ENCODE data around the gene NRSN1.
"Not testable (repeated sequence)": the region's sequence is repeated elsewhere in the genome, so short reads cannot be mapped to it uniquely, and the experiment has no call there.

The NRSN1 gene

DNA sequence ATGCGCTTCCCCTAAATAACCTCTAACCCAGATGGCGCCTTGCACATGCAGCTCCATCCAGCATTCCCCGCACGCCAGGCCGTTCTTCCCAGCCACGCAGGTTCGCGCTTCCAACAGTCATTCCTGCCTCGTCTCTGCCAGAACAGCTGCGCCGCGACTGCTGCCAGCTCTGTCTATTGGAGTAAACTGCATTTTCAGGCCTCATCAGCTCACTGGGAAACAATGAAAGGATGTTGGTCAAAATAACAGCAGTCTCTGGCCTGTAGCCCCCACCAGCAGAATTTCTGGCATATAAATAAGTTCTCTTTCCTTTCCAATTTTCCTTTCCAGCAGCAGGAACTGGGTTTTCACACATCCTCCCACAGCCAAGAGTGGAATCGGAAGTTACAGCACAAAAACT is 14.6 kb downstream of the NRSN1 start:
- in situ Hi-C loops (cut with MboI; ENCODE audit: low sequenced_read_pairs), result no loop called here

DNA sequence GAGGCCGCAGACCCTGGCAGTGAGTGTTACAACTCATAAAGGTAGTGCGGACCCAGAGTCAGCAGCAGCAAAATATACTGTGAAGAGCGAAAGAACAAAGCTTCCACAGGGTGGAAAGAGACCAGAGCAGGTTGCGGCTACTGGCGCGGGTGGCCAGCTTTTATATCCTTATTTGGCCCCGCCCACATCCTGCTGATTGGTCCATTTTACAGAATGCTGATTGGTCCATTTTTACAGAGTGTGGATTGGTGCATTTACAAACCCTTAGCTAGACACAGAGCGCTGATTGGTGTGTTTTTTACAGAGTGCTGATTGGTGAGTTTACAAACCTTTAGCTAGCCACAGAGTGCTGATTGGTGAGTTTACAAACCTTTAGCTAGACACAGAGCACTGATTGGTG is 16.7 kb downstream of the NRSN1 start:
- in situ Hi-C loops (cut with MboI; ENCODE audit: low sequenced_read_pairs), result not testable (repeated sequence)

DNA sequence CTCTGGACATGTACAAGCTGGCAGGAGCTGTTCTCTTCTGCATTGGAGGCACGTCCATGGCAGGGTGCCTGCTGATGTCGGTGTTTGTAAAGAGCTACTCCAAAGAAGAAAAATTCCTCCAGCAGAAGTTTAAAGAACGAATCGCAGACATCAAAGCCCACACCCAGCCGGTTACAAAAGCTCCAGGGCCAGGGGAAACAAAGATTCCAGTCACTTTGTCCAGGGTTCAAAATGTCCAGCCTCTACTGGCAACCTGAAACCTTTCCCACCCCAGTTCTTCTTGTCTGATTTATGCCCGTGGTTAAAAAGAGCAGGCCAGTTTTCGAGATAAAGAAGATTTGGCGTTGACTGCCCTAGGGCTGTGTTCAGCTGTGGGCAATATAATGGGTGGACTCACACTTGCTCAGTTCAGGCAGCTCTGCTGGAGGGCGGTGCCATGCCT is 19.7 kb downstream of the NRSN1 start:
- in situ Hi-C loops (cut with MboI; ENCODE audit: low sequenced_read_pairs), result no loop called here

- in situ Hi-C loops (cut with MboI; ENCODE audit: low sequenced_read_pairs), result no loop called here
Observed at GRCh38 chr6:24146871-24147270, 20.9 kb downstream of the NRSN1 start.

DNA sequence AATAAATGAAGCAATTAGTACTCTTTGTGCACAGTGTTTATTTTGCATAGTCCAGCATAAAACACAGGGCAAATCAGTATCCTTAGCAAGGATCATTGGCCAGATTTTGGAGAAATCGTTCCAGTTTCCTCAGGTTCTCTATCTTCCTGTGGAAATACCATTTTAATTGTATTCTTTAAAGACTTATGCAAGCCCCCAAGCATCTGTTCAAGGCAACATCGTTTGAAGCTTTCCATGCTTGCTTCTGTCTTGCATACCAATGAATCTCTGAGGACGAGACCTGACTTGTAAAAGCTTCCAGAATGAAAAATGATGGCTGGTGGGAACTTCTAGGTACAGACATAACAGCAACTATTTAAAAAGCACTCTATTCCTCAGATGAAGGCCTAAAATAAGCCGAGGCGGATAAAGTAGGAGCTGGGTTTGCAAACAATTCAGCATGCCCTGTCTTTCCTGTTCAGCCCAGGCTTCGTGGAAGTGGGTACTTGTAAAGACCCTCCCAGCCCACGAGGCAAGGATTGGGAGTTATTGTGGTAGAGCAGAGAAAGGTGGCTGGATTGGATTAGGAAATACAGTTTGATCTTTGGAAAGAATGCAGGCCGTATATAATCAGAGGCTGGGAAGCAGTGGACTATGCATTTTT is 21.6 kb downstream of the NRSN1 start:
- in situ Hi-C loops (cut with MboI; ENCODE audit: low sequenced_read_pairs), result no loop called here

DNA sequence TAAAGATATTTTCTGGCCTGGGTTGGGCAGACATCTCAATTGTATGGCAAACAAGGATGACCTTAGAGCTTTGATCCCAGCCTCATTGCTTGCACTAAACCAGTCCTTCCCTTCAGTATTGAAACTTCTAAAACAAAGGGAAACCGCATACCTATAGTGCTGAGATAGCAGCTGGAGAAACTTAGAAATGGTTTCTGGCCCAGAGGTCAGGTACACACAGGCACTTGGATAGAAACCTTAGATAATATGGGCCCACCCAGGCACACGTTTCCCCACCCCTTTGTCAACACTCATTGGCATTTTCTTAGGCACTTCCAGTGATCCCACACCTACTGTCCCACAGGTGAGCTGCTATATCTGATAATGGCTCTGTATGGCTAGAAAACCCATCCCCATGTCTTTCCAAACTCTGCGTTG is 22.1 kb downstream of the NRSN1 start:
- in situ Hi-C loops (cut with MboI; ENCODE audit: low sequenced_read_pairs), result no loop called here

DNA sequence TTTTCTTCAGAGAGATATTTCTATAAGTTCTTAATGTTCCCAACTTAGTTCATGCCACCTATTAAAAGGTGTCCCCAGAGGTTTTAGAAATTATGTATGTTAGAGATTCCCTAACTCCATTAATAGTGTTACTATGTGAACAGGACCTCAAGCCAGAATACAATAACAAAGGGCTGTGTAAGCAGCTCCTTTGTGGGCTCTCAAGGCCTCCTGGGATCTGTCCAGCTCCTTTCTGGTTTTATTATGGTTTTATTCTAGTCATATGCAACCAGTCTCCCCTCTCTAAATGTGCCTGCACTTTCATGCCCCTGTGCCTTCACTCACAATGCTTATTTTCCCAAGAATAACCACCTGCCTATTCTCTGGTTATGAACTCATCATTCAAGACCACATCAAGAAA is 22.7 kb downstream of the NRSN1 start:
- in situ Hi-C loops (cut with MboI; ENCODE audit: low sequenced_read_pairs), result no loop called here

DNA sequence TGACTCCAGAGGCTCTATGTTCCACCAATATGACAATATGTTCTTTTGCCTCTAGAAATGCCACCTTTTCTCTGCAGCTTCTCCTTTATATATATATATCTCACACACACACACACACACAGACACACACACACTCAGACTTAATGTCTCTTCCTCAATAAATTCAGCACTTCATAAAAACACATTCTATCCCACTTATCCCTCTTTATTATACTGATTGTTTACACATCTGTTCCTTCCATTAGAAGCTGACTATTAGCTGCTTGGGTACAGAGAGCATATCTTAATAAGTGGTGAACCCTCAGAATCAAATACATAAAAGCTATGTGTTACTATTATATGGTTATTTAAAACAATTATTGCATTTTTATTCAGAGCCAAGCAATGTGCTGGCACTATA is 23.3 kb downstream of the NRSN1 start:
- in situ Hi-C loops (cut with MboI; ENCODE audit: low sequenced_read_pairs), result no loop called here

DNA sequence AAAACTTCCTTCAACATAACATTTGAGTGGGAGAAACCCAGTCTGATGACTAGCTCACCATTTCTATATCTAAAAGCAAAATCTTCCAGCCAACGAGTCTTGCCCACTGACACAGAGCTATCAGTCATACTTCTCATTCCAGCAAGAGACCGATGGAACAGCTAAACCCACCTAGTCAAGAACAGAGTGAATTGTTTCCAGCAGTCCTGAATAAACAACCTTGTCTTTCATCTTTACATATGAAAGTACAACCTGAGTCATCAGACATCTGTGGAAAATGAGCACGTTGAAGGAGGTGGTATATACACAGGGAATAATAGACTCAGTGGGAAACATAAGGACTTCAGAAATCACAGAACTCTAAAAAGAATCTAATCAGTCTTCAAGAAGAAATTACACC is 23.8 kb downstream of the NRSN1 start:
- in situ Hi-C loops (cut with MboI; ENCODE audit: low sequenced_read_pairs), result no loop called here

DNA sequence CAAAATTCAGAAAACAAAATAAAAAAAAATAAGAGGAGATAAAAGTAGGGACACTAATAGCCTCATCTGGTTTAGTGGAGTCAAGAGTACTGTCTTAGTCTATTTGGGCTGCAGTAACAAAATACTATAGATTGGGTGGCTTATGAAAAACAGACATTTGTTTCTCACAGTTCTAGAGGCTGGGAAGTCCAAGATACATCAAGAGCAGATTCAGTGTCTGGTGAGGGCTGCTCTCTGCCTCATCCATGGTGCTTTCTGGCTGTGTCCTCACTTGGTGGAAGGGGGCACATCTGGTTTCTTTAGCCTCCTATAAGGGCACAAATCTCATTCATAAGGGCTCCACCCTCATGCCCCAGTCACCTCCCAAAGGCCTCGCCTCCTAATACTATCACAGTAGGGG is 26.0 kb downstream of the NRSN1 start:
- in situ Hi-C loops (cut with MboI; ENCODE audit: low sequenced_read_pairs), result no loop called here

DNA sequence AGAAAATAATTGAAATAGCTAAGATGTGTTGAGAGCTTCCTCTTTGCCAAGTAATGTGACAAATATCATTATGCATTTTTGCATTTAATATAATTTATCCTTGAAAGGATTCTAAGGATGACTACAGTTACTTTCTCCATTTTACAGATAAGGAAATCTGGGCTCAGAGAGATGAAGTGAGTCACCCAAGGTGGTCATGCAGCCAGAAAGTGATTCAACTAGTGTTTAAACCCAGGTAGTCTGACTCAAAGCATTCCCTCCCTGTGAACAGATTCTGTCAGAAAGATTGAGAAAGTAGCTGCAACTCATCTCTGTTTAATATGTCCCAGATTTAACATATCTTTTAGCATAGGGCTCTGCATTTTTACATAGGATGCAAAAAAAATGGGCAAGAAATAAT is 28.1 kb downstream of the NRSN1 start:
- in situ Hi-C loops (cut with MboI; ENCODE audit: low sequenced_read_pairs), result no loop called here

DNA sequence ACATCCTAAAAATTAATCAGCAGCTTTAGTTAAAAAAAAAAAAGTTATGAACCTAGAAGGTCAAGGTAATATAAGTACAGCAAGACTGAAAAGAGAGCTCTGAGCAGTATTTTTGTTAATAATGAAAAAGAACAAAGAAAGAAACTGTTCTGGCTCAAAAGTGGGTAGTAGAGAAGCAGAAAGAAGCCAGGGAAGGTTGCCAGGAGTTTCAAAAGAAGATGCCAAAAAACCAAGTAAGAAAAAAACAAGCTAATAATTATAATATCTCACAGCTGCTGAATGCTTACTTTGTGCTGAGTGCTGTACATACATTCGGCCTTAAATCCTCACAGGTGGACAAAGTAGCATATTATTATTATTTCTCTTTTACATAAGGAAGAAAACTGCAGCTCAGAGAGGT is 31.9 kb downstream of the NRSN1 start:
- in situ Hi-C loops (cut with MboI; ENCODE audit: low sequenced_read_pairs), result no loop called here

DNA sequence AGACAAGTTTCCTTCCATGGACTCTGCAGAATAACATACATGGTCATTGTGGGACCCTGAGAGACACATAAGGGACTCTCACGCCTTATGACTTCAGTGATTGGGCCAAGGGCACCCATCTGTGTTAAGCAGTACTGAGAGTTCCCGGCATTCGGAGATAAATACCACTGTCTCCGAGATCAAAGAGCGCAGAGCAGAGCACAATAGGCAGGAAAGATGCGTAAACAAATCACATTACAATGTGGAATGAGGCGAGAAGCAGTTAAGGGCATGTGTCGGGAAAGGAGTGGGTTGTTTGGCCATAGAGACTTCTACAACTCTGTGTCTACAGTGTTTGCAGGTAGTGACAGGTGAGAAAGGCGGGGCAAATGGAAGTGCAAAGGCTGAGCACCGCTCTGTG is 57.6 kb downstream of the NRSN1 start:
- in situ Hi-C loops (cut with MboI; ENCODE audit: low sequenced_read_pairs), result no loop called here

DNA sequence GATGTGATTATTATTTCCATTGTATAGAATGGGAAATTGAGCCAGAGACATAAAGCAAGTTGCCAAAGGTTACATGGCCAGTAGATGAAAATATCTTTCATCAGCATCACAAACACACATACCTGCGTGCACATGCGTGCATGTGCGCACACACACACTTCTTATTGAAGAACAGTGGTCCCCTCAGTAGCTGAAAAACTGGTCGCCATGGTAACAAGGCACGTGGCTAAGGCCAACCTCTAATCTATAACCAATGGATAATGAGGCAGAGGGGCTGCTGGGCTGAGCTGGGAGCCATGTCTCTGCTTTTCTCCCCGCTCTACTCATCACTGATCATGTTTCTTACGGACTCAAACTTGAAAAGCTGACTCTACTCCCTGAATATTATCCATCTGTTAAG is 60.3 kb downstream of the NRSN1 start:
- in situ Hi-C loops (cut with MboI; ENCODE audit: low sequenced_read_pairs), result no loop called here

- in situ Hi-C loops (cut with MboI; ENCODE audit: low sequenced_read_pairs), result no loop called here
Observed at GRCh38 chr6:24187965-24188577, 62.1 kb downstream of the NRSN1 start.

DNA sequence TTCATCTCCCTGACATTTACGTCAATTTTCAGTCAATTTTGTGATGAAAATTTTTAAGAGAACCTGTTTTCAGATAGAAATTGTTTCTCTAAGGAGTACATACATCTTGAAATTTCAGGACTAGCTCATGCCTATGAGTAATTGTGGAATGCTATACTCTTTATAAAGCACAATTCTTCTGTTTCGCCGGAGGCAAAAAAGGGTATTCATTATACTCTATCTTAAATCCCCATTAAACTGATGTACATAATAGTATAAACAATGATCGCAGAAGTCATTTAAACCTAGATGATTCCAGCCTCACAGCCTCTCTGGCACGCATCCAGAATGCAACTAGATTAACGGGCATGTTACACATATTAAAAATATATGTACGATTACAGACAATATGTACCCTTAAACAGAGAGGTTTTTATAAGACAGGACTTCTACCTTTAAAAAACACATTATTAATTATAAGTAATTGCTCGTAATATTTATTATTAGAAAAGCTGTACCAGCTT is 62.6 kb downstream of the NRSN1 start:
- in situ Hi-C loops (cut with MboI; ENCODE audit: low sequenced_read_pairs), result no loop called here

DNA sequence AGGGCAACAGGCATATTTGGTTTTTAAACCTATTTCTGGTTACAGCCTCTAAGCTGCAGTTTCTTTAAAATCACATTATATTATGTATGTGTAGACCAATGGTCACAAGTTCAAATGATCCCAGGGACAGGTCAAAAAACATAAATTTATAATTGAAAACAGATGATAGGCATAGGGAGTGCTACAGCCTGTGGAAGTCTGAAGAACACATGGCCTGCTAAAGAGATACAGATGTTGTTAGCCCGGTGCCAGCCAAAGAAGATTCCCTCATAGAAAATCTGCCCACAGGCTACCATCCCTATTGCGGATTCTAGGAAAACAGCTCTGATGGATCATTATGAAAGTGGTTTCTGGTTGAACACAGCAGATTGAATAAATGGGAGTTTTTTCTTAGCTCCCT is 65.3 kb downstream of the NRSN1 start:
- in situ Hi-C loops (cut with MboI; ENCODE audit: low sequenced_read_pairs), result no loop called here

DNA sequence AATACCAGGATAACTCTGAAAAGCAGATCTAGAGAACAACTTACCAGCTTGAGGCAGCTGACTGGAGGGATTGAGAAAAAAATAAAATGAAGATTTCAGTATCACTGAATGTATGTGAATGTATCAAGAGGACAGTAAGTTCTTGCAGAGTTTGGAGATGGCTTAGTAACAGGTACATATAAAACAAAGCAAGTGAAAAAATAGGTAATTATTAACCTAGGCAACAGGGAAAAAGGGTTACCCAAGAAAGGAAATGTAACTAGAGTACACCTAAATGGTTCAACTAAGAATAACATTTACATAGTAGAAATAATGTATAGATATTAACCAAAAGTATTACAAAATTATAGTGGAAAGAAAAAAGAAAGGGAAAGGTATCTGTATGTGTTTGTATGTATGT is 67.3 kb downstream of the NRSN1 start:
- in situ Hi-C loops (cut with MboI; ENCODE audit: low sequenced_read_pairs), result no loop called here

DNA sequence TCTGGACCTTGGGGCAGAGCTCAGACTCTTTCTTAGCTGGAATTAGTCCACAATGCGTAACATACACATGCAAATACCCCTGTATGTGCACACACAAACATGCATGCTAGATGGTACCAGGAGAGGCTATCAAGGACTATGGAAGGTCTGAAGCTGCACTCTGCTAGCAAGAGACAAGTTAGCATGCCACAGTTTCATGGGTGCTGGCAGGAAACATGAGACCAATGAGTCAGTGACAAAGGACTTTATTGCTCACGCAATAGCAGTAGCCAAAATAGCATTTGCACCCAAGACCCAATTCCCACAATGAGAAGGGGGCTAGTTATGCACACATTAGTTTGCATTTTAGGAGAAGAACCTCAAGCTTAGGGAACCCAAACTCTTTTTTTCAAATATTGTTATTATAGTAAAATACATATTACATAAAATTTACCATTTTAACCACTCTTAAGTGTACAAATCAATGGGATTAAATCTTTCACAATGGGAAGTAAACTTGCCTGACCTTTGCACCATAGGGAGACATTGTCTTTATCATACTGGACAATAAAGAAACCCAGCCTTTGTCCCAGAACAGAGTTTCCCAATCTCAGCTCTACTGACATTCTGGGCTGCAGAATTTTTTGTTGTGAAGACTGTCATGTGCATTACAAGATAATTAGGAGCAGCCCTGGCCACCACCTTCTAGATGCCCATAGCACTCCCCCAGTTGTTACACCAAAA is 69.1 kb downstream of the NRSN1 start:
- in situ Hi-C loops (cut with MboI; ENCODE audit: low sequenced_read_pairs), result no loop called here

DNA sequence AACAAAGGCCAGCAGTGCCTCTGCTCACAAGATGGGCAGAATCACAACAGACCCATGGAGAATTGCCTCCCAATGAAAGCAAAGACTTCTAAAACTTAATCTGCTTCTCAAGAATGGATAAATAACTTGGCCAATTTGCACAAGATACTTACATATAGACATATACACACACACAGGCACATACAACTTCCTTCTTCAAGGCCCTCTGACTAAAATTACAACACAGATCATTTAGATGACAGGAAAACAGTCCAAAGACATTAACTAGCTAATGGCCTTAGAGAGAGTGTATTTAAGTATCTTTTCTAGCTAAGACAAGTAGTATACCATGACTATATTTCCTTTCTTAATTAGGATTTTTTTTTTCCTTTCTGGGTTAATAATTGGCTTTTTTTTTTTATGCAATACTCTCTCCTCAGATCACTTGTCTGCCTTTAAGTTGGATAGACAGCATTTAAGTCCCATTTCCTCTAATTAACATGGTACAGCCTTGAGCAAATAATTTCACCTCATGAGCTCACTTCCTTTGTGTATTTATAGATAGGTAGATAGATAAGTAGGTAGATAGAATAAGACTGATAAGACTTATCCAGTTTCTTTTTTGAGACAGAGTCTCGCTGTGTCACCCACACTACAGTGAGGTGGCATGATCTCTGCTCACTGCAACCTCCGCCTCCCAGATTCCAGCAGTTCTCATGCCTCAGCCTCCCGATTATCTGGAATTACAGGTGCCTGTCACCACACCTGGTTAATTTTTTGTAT is 70.0 kb downstream of the NRSN1 start:
- in situ Hi-C loops (cut with MboI; ENCODE audit: low sequenced_read_pairs), result no loop called here
